AG09309 (cell line): ENCODE data around the gene BTBD2.
"Not testable (repeated sequence)": the region's sequence is repeated elsewhere in the genome, so short reads cannot be mapped to it uniquely, and the experiment has no call there.

Experiments
- DNase-seq: peaks from one replicate; pipeline ENCODE4 v3.0.0-alpha.2; 2010; ENCODE audit warnings: low read depth
- H3K4me3 ChIP-seq: 2 replicates; pipeline ENCODE4 v1.5.1; 2011; ENCODE audit warnings: mild to moderate bottlenecking, low read depth, low read length, moderate library complexity; ENCODE audit not compliant: control insufficient read depth
- TF ChIP-seq, protein P1 (sequence below): IDR thresholded peaks from 2 replicates; pipeline ENCODE4 v1.5.1; 2011; ENCODE audit warnings: mild to moderate bottlenecking, low read depth, low read length, inconsistent platforms; ENCODE audit not compliant: insufficient read depth, control insufficient read depth; ENCODE audit errors: missing control alignments

BTBD2 gene

DNA sequence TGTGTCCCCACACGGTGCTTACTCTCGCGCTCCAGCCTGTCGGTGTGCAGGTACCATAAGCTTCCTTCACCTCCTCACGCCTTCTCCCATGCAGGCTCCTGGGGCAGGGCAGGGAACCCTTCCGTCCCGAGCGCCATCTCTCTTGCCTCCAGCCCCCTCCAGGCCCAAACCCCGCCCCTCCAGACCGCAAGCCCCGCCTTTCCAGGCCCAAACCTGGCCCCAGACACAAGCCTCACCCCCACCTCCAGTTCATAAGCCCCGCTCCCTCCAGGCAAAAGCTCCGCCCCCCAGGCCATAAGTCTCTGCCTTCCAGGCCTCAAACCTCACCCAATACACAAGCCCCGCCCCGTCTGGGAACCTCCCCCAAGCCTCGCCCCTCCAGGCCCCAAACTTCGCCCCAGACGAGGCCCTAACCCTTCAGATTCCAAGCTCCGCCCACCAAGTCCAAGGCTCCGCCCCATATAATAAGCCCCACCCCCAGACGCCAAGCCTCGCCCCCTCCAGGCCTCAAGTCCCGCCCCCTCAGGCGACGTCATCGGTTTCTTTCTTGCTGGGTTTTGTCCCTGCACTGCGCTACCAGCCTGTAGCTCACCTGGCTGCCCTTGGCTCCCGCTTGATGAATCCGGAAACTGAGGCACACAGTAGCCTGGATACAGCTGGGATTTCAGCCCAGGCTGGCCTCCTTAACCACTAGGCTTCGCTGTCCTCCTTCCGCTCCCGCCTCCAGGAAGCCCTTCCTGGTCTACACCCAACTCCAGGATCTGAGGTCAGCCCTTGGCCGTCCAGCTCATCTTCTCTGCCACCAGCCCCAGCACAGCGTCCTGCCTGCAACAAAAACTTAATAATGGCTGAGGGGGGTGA is 19.4 kb upstream of the BTBD2 start:
- TF ChIP-seq, protein P1, sequence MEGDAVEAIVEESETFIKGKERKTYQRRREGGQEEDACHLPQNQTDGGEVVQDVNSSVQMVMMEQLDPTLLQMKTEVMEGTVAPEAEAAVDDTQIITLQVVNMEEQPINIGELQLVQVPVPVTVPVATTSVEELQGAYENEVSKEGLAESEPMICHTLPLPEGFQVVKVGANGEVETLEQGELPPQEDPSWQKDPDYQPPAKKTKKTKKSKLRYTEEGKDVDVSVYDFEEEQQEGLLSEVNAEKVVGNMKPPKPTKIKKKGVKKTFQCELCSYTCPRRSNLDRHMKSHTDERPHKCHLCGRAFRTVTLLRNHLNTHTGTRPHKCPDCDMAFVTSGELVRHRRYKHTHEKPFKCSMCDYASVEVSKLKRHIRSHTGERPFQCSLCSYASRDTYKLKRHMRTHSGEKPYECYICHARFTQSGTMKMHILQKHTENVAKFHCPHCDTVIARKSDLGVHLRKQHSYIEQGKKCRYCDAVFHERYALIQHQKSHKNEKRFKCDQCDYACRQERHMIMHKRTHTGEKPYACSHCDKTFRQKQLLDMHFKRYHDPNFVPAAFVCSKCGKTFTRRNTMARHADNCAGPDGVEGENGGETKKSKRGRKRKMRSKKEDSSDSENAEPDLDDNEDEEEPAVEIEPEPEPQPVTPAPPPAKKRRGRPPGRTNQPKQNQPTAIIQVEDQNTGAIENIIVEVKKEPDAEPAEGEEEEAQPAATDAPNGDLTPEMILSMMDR = no peak
- no peak for DNase-seq
- H3K4me3 ChIP-seq = no peak overlapping the region

DNA sequence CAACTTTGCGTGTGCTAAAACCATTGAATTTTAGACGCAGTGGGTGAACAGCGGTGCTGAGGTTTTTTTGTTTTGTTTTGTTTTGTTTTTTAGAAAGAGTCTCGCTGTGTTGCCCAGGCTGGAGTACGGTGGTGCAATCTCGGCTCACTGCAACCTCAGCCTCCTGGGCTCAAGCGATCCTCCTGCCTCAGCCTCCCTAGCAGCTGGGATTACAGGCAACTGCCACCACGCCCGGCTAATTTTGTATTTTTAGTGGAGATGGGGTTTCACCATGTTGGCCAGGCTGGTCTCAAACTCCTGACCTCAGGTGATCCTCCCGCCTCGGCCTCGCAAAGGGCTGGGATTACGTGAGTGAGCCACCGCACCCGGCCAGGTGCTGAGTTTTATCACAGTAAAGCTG is 18.7 kb upstream of the BTBD2 start:
- DNase-seq, H3K4me3 ChIP-seq: not testable (repeated sequence)

DNA sequence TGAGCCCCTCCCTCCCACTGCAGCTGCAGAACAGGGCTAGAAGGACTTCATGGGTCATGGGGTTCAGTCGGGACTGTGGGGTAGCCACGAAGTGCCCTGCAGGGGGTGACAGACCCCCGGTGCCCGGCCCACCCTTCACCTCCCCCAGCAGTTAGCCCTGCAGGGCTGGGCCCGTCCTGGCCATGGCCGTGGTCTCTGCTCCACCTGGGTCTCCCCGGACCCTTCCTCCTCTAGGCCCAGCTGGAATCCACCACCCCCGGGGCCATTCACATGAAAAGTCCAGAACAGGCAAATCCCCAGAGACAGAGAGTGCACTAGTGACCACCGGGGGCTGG is 18.3 kb upstream of the BTBD2 start:
- TF ChIP-seq, protein P1 = no peak
- no peak for DNase-seq
- no peak overlapping the region for H3K4me3 ChIP-seq

DNA sequence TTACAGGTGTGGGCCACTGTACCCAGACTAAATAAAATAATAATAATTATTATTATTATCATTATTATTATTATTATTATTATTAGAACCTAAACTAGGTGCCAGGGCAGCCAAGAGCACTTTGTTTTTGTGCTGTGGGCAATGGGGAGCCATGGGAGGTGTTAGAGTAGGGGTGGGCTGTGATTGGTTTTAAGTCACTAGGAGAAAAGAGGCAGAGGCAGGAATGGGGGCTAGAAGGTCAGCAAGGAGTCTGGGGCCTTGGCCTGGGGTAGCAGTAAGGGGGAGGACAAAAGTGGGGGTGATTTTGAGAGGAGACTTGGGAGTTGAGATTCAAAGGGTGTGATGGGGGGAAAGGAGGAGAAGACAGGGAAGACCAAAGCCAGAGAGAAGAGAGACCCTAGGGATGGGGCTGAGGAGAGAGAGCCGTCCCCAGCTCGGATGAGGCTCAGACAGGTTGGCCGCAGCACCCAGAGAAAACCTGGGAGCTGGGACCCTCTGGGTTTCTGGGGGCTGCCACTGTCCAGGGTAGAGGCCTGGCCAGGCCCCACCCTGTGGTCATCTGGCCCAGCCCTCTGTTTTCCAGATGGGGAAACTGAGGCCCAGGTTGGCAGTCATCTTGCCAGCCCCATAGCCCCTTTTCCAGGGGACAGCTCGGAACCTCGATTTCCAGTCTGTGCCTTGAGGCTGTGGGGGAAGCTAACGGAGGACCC is 17.8 kb upstream of the BTBD2 start:
- TF ChIP-seq, protein P1 = no peak
- no peak overlapping the region for H3K4me3 ChIP-seq
- no peak for DNase-seq

DNA sequence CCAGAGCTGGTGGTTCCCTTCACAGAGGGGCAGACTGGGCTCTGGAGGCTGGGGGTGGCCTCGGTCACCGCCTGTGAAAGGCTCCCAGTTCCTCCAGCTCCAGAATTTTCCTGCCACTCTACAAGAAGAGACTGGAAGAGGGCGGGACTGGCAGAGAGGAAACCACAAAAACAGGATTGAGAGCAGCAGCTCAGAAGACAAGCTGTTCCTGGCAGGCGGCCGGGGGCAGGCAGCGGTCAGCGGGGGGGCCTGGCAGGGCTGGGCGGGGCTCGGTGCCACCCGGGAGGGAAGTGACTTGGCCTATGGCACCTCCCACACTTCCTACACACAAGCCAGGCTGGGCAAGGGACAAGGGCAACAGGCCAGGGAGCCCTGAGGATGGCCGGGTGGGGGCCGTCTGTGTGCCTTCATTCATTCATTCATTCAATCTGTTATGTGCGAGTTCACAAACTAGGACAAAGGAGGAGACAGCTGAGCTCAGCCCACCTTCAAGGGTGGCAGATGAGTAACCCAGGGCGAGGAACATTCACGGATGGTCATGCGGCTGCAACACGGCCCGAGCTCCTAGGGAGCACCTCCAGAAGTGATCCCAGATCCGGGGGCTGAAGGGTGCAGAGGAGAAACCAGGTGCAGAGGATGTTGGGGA is 16.9 kb upstream of the BTBD2 start:
- TF ChIP-seq, protein P1 = no peak
- no peak overlapping the region for H3K4me3 ChIP-seq
- no peak for DNase-seq

DNA sequence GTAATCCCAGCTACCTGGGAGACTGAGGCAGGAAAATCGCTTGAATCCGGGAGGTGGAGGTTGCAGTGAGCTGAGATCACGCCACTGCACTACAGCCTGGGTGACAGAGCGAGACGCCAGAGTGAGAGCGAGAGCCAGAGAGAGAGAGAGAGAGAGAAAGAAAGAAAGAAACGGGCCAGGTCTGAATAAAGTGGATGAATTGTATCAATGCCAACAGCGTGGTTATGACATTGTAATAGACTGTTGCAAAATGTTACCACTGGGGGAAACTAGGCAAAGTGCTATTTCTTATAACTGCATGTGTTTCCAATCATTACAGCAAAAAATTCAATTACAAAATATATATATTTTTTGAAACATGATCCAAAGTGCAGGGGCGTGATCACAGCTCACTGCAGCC is 11.8 kb upstream of the BTBD2 start:
- no peak overlapping the region for H3K4me3 ChIP-seq
- DNase-seq = peak; percentile 80
- TF ChIP-seq, protein P1 = no peak

DNA sequence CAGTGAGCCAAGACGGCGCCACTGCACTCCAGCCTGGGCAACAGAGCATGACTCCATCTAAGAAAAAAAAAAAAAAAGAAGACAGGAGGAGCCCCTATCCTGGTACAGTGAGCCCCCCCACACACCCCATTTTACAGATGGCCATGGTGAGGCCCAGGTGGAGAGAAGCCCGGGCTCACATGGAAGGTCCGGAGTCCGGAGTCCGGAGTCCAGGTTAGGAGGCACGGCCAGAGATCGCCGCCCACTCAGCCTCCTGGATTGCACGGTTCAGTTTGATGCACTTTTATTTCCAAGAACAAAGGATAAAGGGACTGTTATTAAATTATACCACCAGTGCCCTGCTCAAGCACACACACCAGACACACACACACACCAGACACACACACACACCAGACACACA is 11.3 kb upstream of the BTBD2 start:
- H3K4me3 ChIP-seq = no peak overlapping the region
- TF ChIP-seq, protein P1 = no peak
- DNase-seq = no peak
